Measurements from ENCODE around the gene MINDY1. TPM values are rescaled to one million over a fixed set of nuclear protein-coding genes. Genes with fewer than 3 reads are reported as not detected.

The MINDY1 gene
- polyA plus RNA-seq, 1 donor from 2014 or later = 16.1 TPM

GRCh38 chr1:150960646-150961045 is 46.1 kb downstream of the MINDY1 start:
- no peak for TF ChIP-seq RAD21 (conservative IDR thresholded peaks at IDR 0.05)
- TF ChIP-seq, protein P1, sequence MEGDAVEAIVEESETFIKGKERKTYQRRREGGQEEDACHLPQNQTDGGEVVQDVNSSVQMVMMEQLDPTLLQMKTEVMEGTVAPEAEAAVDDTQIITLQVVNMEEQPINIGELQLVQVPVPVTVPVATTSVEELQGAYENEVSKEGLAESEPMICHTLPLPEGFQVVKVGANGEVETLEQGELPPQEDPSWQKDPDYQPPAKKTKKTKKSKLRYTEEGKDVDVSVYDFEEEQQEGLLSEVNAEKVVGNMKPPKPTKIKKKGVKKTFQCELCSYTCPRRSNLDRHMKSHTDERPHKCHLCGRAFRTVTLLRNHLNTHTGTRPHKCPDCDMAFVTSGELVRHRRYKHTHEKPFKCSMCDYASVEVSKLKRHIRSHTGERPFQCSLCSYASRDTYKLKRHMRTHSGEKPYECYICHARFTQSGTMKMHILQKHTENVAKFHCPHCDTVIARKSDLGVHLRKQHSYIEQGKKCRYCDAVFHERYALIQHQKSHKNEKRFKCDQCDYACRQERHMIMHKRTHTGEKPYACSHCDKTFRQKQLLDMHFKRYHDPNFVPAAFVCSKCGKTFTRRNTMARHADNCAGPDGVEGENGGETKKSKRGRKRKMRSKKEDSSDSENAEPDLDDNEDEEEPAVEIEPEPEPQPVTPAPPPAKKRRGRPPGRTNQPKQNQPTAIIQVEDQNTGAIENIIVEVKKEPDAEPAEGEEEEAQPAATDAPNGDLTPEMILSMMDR (IDR thresholded peaks at IDR 0.05; ENCODE audit: poor library complexity, severe bottlenecking) = no peak
- TF ChIP-seq MXI1 (conservative IDR thresholded peaks at IDR 0.05; ENCODE audit: poor library complexity, severe bottlenecking) = no peak
- TF ChIP-seq EP300 (conservative IDR thresholded peaks at IDR 0.05; ENCODE audit: poor library complexity, severe bottlenecking) = no peak
- TF ChIP-seq TAF1 (IDR thresholded peaks at IDR 0.05; ENCODE audit: low read depth) = no peak
- peaks cover 18% of the 10 kb centered on the region for H3K36me3 ChIP-seq (ENCODE audit: insufficient read depth, low read length)
- H3F3A ChIP-seq (ENCODE audit: insufficient read depth, low read length, poor library complexity, severe bottlenecking) = no peaks in the 10 kb centered on the region
- no peaks in the 10 kb centered on the region for H3K27me3 ChIP-seq (ENCODE audit: insufficient read depth, low read depth, low read length)
- H3K4me3 ChIP-seq (ENCODE audit: low read length) = no peak overlapping the region
- no peak overlapping the region for H3K9ac ChIP-seq (ENCODE audit: low read length)
- H3K27ac ChIP-seq (ENCODE audit: low read length) = no peak overlapping the region
- H3K4me2 ChIP-seq (ENCODE audit: low read length) = no peak overlapping the region
- no peaks in the 10 kb centered on the region for H4K20me1 ChIP-seq (ENCODE audit: insufficient read depth)
- H3K79me2 ChIP-seq (replicated peaks; ENCODE audit: insufficient read depth, low read length) = no peaks in the 10 kb centered on the region
- no peaks in the 10 kb centered on the region for H3K9me3 ChIP-seq (ENCODE audit: low read length)
- H2AFZ ChIP-seq (ENCODE audit: low read depth, low read length) = no peak overlapping the region
- no peaks in the 10 kb centered on the region for H3K9me2 ChIP-seq (ENCODE audit: insufficient read depth, low read length)

DNA sequence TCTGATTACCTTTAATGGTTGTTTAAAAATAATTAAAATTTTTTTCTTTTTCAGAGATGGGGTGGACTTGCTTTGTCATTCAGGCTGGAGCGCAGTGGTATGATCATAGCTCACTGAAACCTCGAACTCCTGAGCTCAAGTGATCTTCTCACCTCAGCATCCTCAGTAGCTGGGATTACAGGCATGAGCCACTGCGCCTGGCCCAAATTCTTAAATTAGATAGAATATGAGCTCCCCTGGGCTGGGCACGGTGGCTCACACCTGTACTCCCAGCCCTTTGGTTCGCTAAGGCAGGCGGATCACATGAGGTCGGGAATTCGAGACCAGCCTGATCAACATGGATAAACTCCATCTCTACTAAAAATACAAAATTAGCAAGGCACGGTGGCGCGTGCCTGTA is 49.0 kb downstream of the MINDY1 start:
- no peaks in the 10 kb centered on the region for H3K9me3 ChIP-seq (ENCODE audit: low read length)
- no peaks in the 10 kb centered on the region for H3K9me2 ChIP-seq (ENCODE audit: insufficient read depth, low read length)
- TF ChIP-seq EP300 (conservative IDR thresholded peaks at IDR 0.05; ENCODE audit: poor library complexity, severe bottlenecking) (no peak), SMC3 (conservative IDR thresholded peaks at IDR 0.05; ENCODE audit: poor library complexity) (no peak), TAF1 (IDR thresholded peaks at IDR 0.05; ENCODE audit: low read depth) (no peak), RAD21 (conservative IDR thresholded peaks at IDR 0.05) (no peak), POLR2AphosphoS5 (IDR thresholded peaks at IDR 0.05) (no peak), MXI1 (conservative IDR thresholded peaks at IDR 0.05; ENCODE audit: poor library complexity, severe bottlenecking) (no peak), REST (IDR thresholded peaks at IDR 0.05; ENCODE audit: borderline replicate concordance) (no peak), EZH2 (IDR thresholded peaks at IDR 0.05; ENCODE audit: borderline replicate concordance, insufficient read depth, low read length, poor library complexity, severe bottlenecking) (no peak)
- TF ChIP-seq, protein P1 (IDR thresholded peaks at IDR 0.05; ENCODE audit: poor library complexity, severe bottlenecking) = no peak
- no peaks in the 10 kb centered on the region for H3F3A ChIP-seq (ENCODE audit: insufficient read depth, low read length, poor library complexity, severe bottlenecking)
- H3K4me2 ChIP-seq (ENCODE audit: low read length) = no peak overlapping the region
- no peak overlapping the region for H3K9ac ChIP-seq (ENCODE audit: low read length)
- H3K27me3 ChIP-seq (ENCODE audit: insufficient read depth, low read depth, low read length) = no peaks in the 10 kb centered on the region
- H3K79me2 ChIP-seq (replicated peaks; ENCODE audit: insufficient read depth, low read length) = no peaks in the 10 kb centered on the region
- no peaks in the 10 kb centered on the region for H4K20me1 ChIP-seq (ENCODE audit: insufficient read depth)
- no peak overlapping the region for H3K4me3 ChIP-seq (ENCODE audit: low read length)
- no peak overlapping the region for H2AFZ ChIP-seq (ENCODE audit: low read depth, low read length)
- H3K36me3 ChIP-seq (ENCODE audit: insufficient read depth, low read length) = peaks cover 10% of the 10 kb centered on the region
- no peak overlapping the region for H3K27ac ChIP-seq (ENCODE audit: low read length)
